Neural progenitor cell (in vitro differentiated cells): ENCODE measurements around the gene RALB.

Experiments used
- EZH2 ChIP-seq: fragments of 200-600 bp; sonication (generic); IDR thresholded peaks from 2 replicates; pipeline ENCODE4 v1.6.1; 2017; ENCODE audit warnings: antibody characterized with exemption, mild to moderate bottlenecking, moderate library complexity
- EZH2phosphoT487 ChIP-seq: fragments of 200-600 bp; sonication (generic); IDR thresholded peaks from 2 replicates; pipeline ENCODE4 v1.6.1; 2017; ENCODE audit warnings: antibody characterized with exemption
- TF ChIP-seq, protein P1 (sequence below): fragments of 200-600 bp; sonication (generic); IDR thresholded peaks from 2 replicates; pipeline ENCODE4 v1.5.1; 2017; ENCODE audit warnings: antibody characterized with exemption, mild to moderate bottlenecking

DNA sequence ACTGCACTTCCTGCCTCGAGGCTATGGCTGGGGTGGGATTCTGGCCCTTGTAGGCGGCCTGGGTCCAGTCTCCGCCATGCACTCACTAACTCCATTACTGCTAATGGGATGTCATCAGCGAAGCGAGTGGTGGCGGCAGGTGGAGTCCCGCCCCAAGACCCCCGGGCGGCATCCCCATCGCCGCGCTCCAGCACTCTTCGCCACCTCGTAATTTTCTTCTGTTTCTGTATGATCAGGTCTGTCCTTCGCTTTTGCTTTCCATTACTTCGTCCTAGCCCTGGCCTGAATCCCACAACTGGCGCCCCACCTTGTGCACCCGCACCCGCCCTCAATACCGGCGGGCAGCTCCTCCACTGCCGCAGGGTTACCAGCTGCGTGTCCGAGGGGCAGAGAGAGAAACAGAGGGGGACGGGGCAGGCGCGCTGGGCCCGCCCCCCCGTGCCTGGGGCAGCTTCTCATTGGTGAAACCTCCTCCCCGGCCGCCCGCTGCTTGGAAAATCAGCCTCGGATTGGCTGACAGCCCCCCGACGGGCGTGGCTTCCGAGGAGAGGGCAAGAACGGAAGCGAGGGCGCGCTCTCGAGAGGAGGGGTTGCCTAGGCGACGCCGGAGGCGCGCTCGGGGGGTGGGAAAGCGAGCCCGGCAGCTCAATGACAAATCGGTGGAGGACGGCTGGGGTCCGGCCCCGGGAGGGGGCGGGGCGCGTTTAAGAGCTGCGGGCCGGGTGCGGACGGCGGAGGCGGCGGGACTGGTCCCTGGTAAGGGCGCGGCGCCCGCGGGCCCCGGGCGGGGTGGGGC is at the start of gene RALB:
- TF ChIP-seq, protein P1, sequence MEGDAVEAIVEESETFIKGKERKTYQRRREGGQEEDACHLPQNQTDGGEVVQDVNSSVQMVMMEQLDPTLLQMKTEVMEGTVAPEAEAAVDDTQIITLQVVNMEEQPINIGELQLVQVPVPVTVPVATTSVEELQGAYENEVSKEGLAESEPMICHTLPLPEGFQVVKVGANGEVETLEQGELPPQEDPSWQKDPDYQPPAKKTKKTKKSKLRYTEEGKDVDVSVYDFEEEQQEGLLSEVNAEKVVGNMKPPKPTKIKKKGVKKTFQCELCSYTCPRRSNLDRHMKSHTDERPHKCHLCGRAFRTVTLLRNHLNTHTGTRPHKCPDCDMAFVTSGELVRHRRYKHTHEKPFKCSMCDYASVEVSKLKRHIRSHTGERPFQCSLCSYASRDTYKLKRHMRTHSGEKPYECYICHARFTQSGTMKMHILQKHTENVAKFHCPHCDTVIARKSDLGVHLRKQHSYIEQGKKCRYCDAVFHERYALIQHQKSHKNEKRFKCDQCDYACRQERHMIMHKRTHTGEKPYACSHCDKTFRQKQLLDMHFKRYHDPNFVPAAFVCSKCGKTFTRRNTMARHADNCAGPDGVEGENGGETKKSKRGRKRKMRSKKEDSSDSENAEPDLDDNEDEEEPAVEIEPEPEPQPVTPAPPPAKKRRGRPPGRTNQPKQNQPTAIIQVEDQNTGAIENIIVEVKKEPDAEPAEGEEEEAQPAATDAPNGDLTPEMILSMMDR: no peak
- no peak for TF ChIP-seq EZH2
- TF ChIP-seq EZH2phosphoT487: peak; percentile 33
